ENCODE results near the gene IL16. TPM values are rescaled to one million over a fixed set of nuclear protein-coding genes. Genes with fewer than 3 reads are reported as not detected.

Gene IL16
- total RNA-seq, 1 donor from 2014 or later, result not detected

DNA sequence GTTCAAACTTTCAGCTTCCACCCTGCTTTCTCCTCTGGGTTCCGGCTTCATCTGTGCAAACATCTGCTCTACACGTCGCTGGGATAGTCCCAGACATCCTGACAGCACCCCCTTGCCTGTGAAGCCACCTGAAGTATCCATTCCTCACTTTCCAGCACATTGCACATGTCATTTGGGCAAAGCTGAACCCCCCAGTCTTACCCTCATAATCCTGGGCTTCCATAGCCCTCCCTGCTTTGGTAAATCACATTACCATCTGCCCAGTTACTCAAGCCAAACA, 84.7 kb downstream of the IL16 start:
- DNase-seq (ENCODE audit: low read depth), result no peak
- no peak overlapping the region for H3K4me3 ChIP-seq (ENCODE audit: low read depth, low read length)
- no peaks in the 10 kb centered on the region for H3K36me3 ChIP-seq (ENCODE audit: control insufficient read depth, insufficient read depth, low read length)
- TF ChIP-seq, protein P1, sequence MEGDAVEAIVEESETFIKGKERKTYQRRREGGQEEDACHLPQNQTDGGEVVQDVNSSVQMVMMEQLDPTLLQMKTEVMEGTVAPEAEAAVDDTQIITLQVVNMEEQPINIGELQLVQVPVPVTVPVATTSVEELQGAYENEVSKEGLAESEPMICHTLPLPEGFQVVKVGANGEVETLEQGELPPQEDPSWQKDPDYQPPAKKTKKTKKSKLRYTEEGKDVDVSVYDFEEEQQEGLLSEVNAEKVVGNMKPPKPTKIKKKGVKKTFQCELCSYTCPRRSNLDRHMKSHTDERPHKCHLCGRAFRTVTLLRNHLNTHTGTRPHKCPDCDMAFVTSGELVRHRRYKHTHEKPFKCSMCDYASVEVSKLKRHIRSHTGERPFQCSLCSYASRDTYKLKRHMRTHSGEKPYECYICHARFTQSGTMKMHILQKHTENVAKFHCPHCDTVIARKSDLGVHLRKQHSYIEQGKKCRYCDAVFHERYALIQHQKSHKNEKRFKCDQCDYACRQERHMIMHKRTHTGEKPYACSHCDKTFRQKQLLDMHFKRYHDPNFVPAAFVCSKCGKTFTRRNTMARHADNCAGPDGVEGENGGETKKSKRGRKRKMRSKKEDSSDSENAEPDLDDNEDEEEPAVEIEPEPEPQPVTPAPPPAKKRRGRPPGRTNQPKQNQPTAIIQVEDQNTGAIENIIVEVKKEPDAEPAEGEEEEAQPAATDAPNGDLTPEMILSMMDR (IDR thresholded peaks at IDR 0.05; ENCODE audit: insufficient read depth, low read length, poor library complexity, severe bottlenecking), result no peak
- peaks cover 17% of the 10 kb centered on the region for H3K27me3 ChIP-seq (ENCODE audit: control insufficient read depth, insufficient read depth, low read length)

DNA sequence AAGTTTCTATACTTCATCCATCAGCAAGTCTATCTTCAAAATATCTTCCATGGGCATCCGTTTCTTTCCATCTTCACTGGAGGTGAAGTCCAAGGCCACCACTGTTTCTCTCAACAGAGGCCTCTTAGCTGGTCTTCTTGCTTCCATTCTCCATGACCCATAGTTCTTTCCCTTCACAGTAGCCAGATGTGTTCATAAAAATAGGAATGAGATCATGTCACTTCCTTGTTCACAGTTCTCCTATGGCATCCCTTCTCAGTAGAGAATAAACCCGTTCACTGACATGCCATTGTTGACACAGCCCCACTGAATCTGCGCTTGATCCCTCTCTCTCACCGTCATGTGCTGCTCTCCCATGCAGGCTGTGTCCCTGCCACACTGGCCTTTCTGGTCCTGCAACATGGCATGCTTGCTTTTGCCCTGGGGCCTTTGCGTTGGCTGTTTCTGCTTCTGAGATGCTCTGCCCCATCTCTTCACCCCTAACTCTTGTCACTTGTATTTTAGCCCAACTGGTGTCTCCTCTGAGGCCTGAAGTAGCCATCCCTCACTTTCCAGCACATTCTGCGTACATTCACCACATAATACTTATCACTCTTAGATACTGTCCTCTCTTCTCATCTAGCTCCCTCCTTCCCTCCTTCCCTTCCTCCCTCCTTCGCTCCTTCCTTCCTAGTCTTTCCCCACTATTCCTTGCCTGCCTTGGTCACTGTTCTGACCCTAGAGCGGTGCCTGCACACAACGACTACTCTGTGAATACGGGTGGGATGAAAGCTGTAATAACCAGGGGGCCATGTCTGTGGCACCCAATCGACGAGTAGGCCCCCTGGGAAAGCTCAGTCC, 85.3 kb downstream of the IL16 start:
- Histone ChIP-seq H3K27me3 (ENCODE audit: control insufficient read depth, insufficient read depth, low read length) (peaks cover 17% of the 10 kb centered on the region), H3K36me3 (ENCODE audit: control insufficient read depth, insufficient read depth, low read length) (no peaks in the 10 kb centered on the region), H3K4me3 (ENCODE audit: low read depth, low read length) (no peak overlapping the region)
- no peak for DNase-seq (ENCODE audit: low read depth)
- TF ChIP-seq, protein P1 (IDR thresholded peaks at IDR 0.05; ENCODE audit: insufficient read depth, low read length, poor library complexity, severe bottlenecking), result no peak

DNA sequence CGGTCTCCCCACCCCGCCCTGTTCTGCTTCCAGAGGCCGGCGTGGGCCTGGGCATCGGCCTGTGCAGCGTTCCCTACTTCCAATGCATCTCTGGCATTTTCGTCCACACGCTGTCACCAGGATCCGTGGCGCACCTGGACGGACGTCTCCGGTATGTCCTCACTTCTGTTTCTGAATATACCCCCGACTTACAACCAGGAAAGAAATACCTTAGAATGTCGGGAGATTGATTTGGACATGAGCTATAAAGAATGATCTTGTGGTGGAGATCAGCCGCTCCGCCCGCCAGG, 85.9 kb downstream of the IL16 start:
- Histone ChIP-seq H3K36me3 (ENCODE audit: control insufficient read depth, insufficient read depth, low read length) (no peaks in the 10 kb centered on the region), H3K27me3 (ENCODE audit: control insufficient read depth, insufficient read depth, low read length) (peaks cover 17% of the 10 kb centered on the region), H3K4me3 (ENCODE audit: low read depth, low read length) (no peak overlapping the region)
- TF ChIP-seq, protein P1 (IDR thresholded peaks at IDR 0.05; ENCODE audit: insufficient read depth, low read length, poor library complexity, severe bottlenecking), result no peak
- no peak for DNase-seq (ENCODE audit: low read depth)

DNA sequence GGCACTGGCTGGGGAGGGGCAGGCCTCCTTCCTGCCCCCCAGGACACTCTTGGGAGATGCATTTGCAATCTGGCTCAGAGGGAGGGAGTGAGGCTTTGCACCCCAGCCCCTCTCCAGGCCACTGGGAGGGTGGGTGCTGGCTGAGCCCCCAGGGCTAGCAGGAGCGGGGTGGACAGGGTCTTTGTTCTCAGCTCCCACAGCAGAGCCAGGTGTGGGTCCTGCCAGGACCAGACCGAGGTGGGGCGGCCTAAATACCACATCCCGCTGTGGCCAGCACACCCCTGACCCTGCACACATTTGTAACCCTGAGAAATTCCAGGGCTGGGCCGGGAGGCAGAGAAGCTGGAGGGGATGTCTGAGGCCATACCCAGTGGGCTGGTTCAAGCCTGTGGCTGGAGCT, 86.2 kb downstream of the IL16 start:
- DNase-seq (ENCODE audit: low read depth), result no peak
- H3K27me3 ChIP-seq (ENCODE audit: control insufficient read depth, insufficient read depth, low read length), result peaks cover 17% of the 10 kb centered on the region
- no peaks in the 10 kb centered on the region for H3K36me3 ChIP-seq (ENCODE audit: control insufficient read depth, insufficient read depth, low read length)
- TF ChIP-seq, protein P1 (IDR thresholded peaks at IDR 0.05; ENCODE audit: insufficient read depth, low read length, poor library complexity, severe bottlenecking), result no peak
- H3K4me3 ChIP-seq (ENCODE audit: low read depth, low read length), result no peak overlapping the region

DNA sequence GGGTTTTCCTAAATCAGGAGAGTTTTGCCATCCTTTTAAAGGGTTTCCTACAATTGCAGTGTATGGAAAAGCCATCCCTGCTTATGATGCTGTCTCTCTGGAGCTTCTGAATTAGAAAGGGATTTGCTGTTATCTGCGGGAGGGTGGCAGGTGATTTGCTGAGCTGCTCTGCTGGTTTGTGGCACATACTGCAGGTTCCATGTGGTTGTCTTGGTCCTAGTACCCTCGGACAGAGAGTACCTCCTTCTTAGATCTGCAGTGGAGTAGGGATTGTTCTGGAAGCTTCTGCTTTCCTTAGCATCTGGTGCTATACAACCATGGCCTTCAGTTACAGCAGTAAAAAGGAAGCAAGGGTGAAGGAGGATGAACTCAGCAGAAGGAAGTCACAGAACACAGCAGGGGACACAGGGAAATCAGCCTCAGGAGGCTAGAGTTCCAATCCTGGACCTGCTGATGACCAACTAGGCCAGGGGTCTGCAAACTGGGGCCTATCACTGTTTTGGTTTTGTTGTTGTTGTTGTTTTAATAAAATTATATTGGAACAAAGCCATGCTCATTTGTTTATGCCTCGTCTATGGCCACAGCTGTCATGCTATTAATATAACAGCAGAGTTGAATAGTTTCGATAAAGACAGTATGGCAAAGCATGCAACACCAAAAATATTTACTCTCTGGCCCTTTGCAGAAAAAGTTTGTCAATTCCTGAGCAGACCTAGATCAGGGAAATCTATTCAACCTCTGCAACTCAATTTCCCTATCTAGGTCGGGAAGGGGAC, 87.8 kb downstream of the IL16 start:
- TF ChIP-seq, protein P1 (IDR thresholded peaks at IDR 0.05; ENCODE audit: insufficient read depth, low read length, poor library complexity, severe bottlenecking), result no peak
- H3K27me3 ChIP-seq (ENCODE audit: control insufficient read depth, insufficient read depth, low read length), result peaks cover 13% of the 10 kb centered on the region
- no peaks in the 10 kb centered on the region for H3K36me3 ChIP-seq (ENCODE audit: control insufficient read depth, insufficient read depth, low read length)
- no peak overlapping the region for H3K4me3 ChIP-seq (ENCODE audit: low read depth, low read length)
- no peak for DNase-seq (ENCODE audit: low read depth)

All from kidney epithelial cell (primary cell).